Measurements from ENCODE around the gene CEP295NL. TPM values are rescaled to one million over a fixed set of nuclear protein-coding genes. Genes with fewer than 3 reads are reported as not detected.

Gene CEP295NL
- total and polyA plus RNA-seq, 2 of the 8 experiments (the other 6 are each of a cell fraction or from before 2014, with no cell fraction given), result 0.06 to 2.0 TPM

DNA sequence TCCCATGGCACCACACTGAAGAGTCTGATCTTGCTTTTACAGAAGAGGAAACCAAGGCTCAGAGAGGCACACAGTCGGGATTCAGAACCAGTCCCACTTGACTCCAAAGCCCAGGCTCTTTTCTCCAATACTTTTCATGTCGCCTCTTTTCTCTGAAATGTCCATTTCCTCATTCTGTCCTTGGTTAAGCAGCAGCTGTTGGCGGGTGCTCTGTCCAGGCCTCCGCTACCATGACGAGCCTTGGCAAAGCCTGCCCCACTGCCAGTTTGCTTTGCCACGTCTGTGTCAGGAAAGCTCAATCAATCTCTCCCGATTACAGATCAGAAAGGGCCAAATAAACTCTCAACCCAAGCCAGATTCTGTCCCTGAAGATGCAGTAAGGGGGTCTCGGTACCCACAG lies 9.1 kb upstream of the CEP295NL start:
- TF ChIP-seq SIRT6 (IDR thresholded peaks at IDR 0.05; ENCODE audit: low read length), result no peak
- no peak for TF ChIP-seq JUN (IDR thresholded peaks at IDR 0.05; ENCODE audit: low read depth, low read length)
- TF ChIP-seq TBP (IDR thresholded peaks at IDR 0.05; ENCODE audit: low read depth, low read length), result no peak
- TF ChIP-seq SP1 (IDR thresholded peaks at IDR 0.05; ENCODE audit: low read depth, low read length), result no peak
- no peak for TF ChIP-seq TAF7 (optimal IDR thresholded peaks at IDR 0.05; ENCODE audit: borderline replicate concordance, low read depth, low read length)
- TF ChIP-seq, protein P1, sequence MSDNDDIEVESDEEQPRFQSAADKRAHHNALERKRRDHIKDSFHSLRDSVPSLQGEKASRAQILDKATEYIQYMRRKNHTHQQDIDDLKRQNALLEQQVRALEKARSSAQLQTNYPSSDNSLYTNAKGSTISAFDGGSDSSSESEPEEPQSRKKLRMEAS (IDR thresholded peaks at IDR 0.05), result no peak
- TF ChIP-seq CEBPB (IDR thresholded peaks at IDR 0.05; ENCODE audit: low read depth, low read length), result no peak
- TF ChIP-seq, protein P2, sequence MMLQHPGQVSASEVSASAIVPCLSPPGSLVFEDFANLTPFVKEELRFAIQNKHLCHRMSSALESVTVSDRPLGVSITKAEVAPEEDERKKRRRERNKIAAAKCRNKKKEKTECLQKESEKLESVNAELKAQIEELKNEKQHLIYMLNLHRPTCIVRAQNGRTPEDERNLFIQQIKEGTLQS (IDR thresholded peaks at IDR 0.05; ENCODE audit: insufficient read depth, low read depth, low read length), result no peak
- TF ChIP-seq KDM4A (IDR thresholded peaks at IDR 0.05; ENCODE audit: low read depth, low read length, severe bottlenecking), result no peak
- no peak overlapping the region for H4K91ac ChIP-seq (replicated peaks; ENCODE audit: insufficient read length, low read length)
- no peak overlapping the region for H3K27ac ChIP-seq (ENCODE audit: low read depth, low read length)
- no peak overlapping the region for H3K4me2 ChIP-seq (ENCODE audit: insufficient read depth in 1 of 2, low read depth in 2 of 2, low read length in 2 of 2)
- no peak overlapping the region; the same call in 1 of the 2 replicates for H4K8ac ChIP-seq (ENCODE audit: extremely low read depth, insufficient read depth, low read length)
- H3K56ac ChIP-seq (replicated peaks; ENCODE audit: insufficient read length, low read depth, low read length), result no peak overlapping the region
- DNase-seq (ENCODE audit: low read depth in 1 of 2, low spot score in 2 of 2) (no peak), FAIRE-seq (no peak)
- no peak overlapping the region for H2AFZ ChIP-seq (ENCODE audit: low read length)
- no peak overlapping the region for H4K5ac ChIP-seq (ENCODE audit: insufficient read length, low read depth, low read length)
- H3K36me3 ChIP-seq (ENCODE audit: control insufficient read depth in 2 of 4, insufficient read depth in 4 of 4, low read length in 3 of 4), result no peaks in the 10 kb centered on the region
- no peak overlapping the region for H2BK5ac ChIP-seq (ENCODE audit: low read depth, low read length)
- H2BK120ac ChIP-seq (replicated peaks; ENCODE audit: low read depth, low read length), result no peak overlapping the region
- no peaks in the 10 kb centered on the region; a peak in 1 of 7 replicates for H3K27me3 ChIP-seq (replicated peaks in 1 of 4; ENCODE audit: control insufficient read depth in 3 of 4, extremely low read depth in 1 of 4, insufficient read depth in 3 of 4, low read length in 3 of 4)
- 91% methylated on average over 8 of the region's 8 CpGs; no CpG with 5 or more reads in 1 of the 2 experiments for WGBS, 2 experiments (ENCODE audit: extremely low coverage in 1 of 2, insufficient coverage in 1 of 2, insufficient read length in 1 of 2, insufficient replicate concordance in 2 of 2, low coverage in 1 of 2, low lambda C conversion rate in 2 of 2, missing lambda C conversion rate in 1 of 2)
- no peak overlapping the region for H2BK15ac ChIP-seq (ENCODE audit: low read length)
- H3K9me3 ChIP-seq (ENCODE audit: insufficient read depth in 2 of 2, low read depth in 1 of 2, low read length in 1 of 2), result no peaks in the 10 kb centered on the region
- no peak overlapping the region for H3K14ac ChIP-seq (ENCODE audit: insufficient read length)
- no peak overlapping the region for H2BK12ac ChIP-seq (ENCODE audit: low read depth, low read length)
- H3K4ac ChIP-seq (replicated peaks; ENCODE audit: insufficient read length, low read depth, low read length), result no peak overlapping the region
- no peaks in the 10 kb centered on the region for H3K23me2 ChIP-seq (ENCODE audit: low read depth, low read length)
- ChIA-PET POLR2A (ENCODE audit: partially characterized antibody) (interaction anchor here (0.6 kb wide), 1 partner anchor 11 kb away, joined by 4 read pairs; no protein-coding TSS in a partner anchor), CTCF (ENCODE audit: partially characterized antibody) (no interaction called here)
- H3K4me3 ChIP-seq (ENCODE audit: extremely low read depth in 1 of 4, insufficient read depth in 2 of 4, low read depth in 3 of 4, low read length in 4 of 4), result no peak overlapping the region
- H3K18ac ChIP-seq (ENCODE audit: extremely low read depth, low read length), result no peak overlapping the region
- no peak overlapping the region for H2AK5ac ChIP-seq (ENCODE audit: low read depth, low read length)
- peaks cover 2 to 9% of the 10 kb centered on the region in 2 experiments for H4K20me1 ChIP-seq (replicated peaks in 1 of 2; ENCODE audit: control insufficient read depth in 1 of 2, insufficient read depth in 2 of 2, low read length in 2 of 2)
- H3K79me1 ChIP-seq (ENCODE audit: low read depth, low read length), result peaks cover 10% of the 10 kb centered on the region
- H2BK20ac ChIP-seq (ENCODE audit: low read length), result no peak overlapping the region
- peaks cover 0 to 13% (median 7%) of the 10 kb centered on the region in 4 experiments for H3K4me1 ChIP-seq (replicated peaks in 1 of 4; ENCODE audit: control insufficient read depth in 3 of 4, insufficient read depth in 4 of 4, low read length in 3 of 4)
- H3K23ac ChIP-seq (ENCODE audit: insufficient read length), result no peak overlapping the region
- H3K9ac ChIP-seq (replicated peaks in 1 of 4; ENCODE audit: extremely low read depth in 1 of 4, low read depth in 3 of 4, low read length in 3 of 4), result no peak overlapping the region
- H3K79me2 ChIP-seq (ENCODE audit: control insufficient read depth in 1 of 2, insufficient read depth in 2 of 2, low read length in 2 of 2), result peaks cover 0 to 37% of the 10 kb centered on the region in 2 experiments; a peak in 2 of 4 replicates

Measured in H1 (cell line).